ENCODE results near the gene GMEB2.

The GMEB2 gene

GRCh38 chr20:63555661-63556381, 71.1 kb downstream of the GMEB2 start:
- no peak for DNase-seq

GRCh38 chr20:63554361-63555278, 72.3 kb downstream of the GMEB2 start:
- DNase-seq, result no peak

GRCh38 chr20:63553933-63554290, 73.0 kb downstream of the GMEB2 start, which contains the start of gene FNDC11:
FNDC11 (plus strand) TSS chr20:63554159; CDS start chr20:63555664, 1,505 bp downstream.
- DNase-seq, result no peak

GRCh38 chr20:63553251-63553932, 73.5 kb downstream of the GMEB2 start:
- DNase-seq, result no peak

GRCh38 chr20:63552481-63553249, 74.2 kb downstream of the GMEB2 start:
- no peak for DNase-seq

GRCh38 chr20:63551068-63551467, 75.8 kb downstream of the GMEB2 start:
- no peak for DNase-seq

GRCh38 chr20:63549679-63550282, 77.1 kb downstream of the GMEB2 start:
- no peak for DNase-seq

- DNase-seq, result no peak
Observed at GRCh38 chr20:63549019-63549418, 77.9 kb downstream of the GMEB2 start.

GRCh38 chr20:63548542-63548941, 78.4 kb downstream of the GMEB2 start:
- DNase-seq, result no peak

GRCh38 chr20:63547725-63548480, 79.0 kb downstream of the GMEB2 start, which contains the start of gene SRMS:
SRMS (minus strand) TSS chr20:63547749; CDS start chr20:63547463, 286 bp downstream.
- no peak for DNase-seq

- no peak for DNase-seq
Observed at GRCh38 chr20:63546956-63547724, 79.8 kb downstream of the GMEB2 start.

GRCh38 chr20:63546256-63546955, 80.5 kb downstream of the GMEB2 start:
- DNase-seq, result no peak

- no peak for DNase-seq
Observed at GRCh38 chr20:63545814-63546213, 81.1 kb downstream of the GMEB2 start.

- DNase-seq, result no peak
Observed at GRCh38 chr20:63544958-63545516, 81.9 kb downstream of the GMEB2 start.

- DNase-seq, result no peak
Observed at GRCh38 chr20:63544241-63544957, 82.5 kb downstream of the GMEB2 start.

GRCh38 chr20:63543733-63544132, 83.2 kb downstream of the GMEB2 start:
- no peak for DNase-seq

GRCh38 chr20:63543131-63543530, 83.8 kb downstream of the GMEB2 start:
- no peak for DNase-seq

- no peak for DNase-seq
Observed at GRCh38 chr20:63542696-63543095, 84.2 kb downstream of the GMEB2 start.
